GM21381 (cell line): ENCODE results near the gene PLEKHM1.

ENCODE experiments used
- ATAC-seq: cut with Tn5 transposase; IDR thresholded peaks from one replicate; pipeline ENCODE4 v1.9.1; 2021; ENCODE audit warnings: mild to moderate bottlenecking, moderate library complexity; ENCODE audit not compliant: unreplicated experiment

PLEKHM1 gene

DNA sequence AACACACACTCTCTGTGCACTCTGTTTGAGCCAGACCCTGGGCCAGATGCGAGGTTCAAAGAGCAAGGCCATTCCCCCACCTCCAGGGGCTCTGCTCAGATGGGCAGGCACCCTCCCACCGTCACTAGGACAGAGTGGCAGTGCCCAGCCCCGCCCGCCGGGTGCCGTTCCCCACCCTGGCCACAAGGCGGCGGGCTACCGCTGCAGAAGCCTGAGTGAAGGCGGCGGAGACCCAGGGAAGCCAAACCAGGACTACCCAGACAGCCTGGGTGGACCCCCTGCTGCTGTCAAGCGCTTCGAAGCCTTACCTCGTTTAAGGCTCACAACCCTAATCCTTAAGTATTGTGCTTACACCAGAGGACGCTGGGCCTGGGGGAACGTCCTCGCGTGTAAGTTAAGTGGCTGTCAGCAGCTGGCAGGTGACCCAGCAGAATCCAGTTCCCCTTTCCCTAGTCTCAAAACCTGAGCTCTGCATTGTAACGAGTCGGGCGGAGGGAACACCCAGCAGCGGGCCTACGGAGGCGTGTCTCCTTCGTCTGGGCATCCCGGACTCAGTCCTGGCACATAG lies 62.4 kb downstream of the PLEKHM1 start:
- ATAC-seq, result peak; percentile 38

DNA sequence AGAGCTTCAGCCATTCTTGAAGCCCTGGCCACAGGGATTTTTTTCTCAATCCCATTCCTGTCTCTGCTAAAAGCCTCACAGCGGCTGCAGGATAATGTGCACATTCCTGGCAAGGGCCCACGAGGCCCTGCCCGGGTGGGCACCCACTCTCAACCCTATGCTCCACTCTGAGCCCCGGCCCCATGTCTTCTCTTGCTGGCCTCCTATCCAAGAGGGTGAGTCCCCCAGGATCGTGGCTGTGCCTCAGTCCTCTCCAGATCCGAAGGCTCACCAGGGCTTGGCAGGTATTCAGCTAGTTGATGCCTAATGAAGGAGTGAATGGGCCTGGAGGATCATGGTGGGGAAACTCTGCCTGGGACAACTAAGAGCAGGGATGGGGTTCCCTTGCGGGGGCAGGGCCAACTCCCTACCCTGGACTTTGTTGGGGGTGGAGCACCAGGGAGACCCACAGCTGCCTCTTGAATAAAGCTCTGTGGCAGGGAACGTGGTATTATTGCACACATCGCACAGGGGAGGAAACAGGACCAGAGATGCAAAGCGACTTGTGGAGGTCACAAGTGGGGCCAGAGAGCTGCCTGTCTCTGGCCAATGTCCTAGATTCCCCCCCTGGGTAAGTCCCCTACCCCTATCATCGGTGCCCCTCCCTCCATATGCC lies 63.2 kb downstream of the PLEKHM1 start:
- ATAC-seq, result no peak

DNA sequence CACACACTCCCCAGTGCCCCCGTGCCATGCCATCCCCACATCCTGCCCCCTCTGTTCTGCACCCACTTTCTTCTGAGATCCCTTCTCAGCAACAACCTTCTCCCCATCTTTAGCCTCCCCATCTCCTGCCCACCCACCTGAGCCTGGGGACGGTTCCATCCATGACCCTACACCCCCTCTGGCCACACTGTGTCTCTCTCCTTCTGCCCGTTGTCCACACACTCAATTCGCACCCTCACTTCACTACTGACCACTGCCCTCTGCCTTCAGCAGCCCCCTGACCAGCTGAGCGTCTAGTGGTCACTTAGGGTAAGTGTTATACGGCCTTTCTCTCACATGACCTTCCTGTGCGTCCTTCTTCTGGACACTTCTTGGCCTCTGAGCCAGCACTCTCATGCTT lies 64.0 kb downstream of the PLEKHM1 start:
- ATAC-seq, result no peak

DNA sequence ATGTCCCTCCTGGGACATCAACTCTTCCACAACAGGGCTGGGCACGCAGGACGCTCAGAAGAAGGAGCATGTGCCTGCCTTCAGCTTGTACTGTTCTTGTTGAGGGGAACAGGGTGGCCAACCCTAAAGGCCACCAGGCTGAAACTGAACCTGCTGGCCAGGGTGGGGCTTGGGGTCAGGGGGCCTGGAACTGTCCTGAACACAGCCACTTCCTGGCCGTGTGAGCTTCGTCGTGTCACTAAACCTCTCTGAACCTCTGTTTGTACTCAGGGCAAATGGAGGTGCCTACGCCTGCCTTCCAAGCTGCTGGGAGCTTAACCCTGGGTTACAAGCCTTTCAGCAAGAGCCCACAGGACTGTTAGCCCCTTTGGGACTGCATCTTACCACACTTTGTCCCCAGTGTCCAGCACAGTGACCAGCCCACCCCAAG lies 64.5 kb downstream of the PLEKHM1 start:
- no peak for ATAC-seq

DNA sequence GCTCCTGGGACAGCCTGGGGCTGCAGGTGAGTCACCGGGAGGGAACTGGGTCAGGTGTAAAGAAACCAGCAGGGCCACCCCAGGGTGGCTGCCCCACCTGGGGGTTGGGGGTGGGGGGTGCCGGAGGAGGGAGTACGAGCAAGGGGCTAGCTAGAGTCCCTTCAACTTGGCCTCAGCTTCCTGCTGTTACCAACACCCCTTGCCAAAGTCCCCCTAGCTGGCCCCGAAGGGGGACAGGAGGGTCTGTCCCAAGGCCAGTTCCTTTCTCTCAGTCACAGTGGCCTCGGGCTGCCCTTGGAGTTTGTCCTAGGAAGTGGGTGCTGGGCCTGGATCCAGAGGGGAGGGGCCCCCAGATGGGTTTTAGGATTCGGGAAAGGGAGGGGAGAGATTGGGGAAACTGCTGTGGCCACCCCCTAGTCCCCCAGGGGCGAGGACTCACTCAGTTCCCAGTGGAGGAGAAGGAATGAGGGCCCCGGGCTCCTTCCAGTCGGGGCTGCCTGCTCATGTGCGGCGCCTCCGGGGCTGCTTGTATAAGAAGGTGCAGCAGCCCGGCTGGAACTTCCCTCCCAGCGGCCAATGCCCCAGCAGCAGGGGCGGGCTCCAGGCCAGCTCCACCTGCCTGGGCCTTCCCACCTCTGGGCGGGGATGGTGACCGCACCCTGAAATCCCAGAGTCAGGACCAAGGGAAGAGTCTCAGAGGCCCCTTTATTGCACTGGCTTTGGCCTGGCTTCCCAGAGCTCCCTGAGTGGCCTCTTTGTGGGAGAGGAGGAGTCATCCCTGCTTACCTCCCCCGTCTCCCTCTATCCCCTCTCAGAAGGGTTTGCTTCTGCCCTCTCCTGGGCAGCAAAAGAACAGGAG lies 65.2 kb downstream of the PLEKHM1 start:
- no peak for ATAC-seq

DNA sequence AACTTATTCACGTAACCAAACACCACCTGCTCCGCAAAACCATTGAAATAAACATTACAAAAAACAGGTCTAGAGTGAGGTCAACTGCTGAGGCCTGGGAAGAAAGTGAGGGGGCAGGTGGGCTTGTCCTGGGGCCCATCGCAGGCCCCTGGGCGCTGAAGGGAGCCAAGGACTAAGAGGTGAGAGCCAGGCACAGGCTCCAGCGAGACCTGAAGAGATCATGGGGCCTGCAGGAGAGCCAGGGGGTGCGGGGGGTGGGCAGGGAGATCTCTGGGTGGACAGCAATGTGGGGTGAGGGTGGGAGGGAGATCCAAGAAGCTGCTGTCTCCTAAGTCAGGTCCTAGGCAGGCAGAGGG lies 65.8 kb downstream of the PLEKHM1 start:
- no peak for ATAC-seq

DNA sequence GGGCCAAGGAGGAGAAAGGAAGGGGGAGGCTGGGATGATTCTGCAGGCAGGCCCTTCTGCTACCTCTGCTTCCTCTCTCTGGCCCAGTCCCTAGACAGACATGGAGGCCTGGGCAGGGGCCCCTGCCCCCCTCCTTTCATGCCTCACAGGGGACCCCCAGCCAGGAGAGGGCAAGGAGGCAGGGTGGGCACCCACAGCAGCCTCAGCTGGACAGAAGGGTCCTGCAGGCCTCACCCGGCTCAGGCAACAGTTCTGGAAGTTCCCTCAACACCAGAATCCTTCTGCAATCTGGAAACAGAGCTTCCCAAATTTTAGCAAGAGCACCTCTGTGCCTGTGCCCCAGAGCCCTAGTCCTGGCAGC lies 66.6 kb downstream of the PLEKHM1 start:
- ATAC-seq, result no peak

DNA sequence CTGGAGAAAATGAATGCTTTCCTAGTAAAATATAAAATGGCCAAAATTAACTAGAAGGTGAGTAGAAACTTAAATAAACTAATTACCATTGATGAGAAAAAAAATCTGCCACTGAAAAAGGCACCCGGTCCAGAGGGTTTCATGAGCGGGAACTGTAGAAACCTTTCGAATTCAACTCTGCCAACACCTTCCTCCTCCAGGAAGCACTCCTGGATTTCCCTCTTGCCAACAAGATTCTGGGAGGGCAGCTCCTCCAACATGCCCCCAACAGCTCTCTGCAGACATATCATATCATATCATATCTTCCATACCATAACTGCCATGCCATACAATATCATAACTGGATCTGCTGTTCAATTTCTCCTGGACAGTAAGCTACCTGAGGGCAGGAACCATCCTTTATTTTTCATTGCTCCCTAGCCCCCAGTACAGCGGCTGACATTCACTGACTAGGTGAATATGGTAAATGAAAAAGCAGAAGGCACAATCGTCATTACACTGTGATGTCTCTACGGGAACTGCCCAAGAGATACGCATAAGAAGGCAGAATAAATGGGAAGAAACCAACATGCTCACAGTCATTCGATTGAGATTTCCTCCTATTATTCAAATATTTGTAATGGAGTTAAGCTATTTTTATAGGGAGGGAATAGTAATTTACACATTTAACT lies 67.1 kb downstream of the PLEKHM1 start:
- ATAC-seq, result no peak

DNA sequence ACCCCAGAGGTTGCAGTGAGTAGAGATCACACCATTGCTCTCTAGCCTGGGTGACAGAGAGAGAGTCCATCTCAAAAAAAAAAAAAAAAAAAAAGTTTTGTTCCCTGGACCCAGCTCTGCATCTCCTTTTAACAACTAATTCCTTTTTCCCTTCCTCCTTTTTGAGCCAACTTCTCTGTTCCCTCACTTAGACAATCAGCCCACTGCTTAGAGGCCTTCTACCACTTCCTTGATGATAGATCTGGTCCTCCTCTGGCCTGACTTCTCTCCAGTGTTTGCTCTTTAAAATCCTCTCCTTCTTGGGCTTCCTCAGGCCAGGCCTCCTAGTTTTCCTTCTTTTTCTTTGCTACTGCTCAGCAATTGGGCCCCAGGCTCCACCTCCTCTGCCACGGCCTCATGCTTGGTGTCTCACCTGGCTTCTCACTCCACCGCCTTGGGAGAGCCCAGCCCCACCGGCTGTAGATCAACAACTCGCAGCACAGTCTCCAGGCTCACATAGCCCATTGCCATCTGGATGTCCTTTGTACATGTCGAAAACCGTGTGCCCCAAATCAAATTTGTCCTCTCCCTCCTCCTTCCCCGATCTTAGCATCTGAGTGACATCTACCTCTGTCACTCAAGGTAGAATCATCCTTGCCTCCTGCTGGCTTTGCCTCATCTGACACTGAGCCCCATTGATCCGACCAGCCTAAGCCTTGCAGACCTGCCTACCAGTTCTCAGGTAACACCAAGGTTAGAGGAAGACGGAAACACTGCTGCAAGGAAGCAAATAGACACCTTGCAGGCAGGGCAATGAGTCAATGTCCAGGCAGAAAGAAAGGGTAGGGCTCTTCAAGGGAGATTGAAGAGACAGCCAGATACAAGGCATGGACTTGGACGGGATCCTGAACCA lies 75.3 kb downstream of the PLEKHM1 start:
- ATAC-seq, result no peak

DNA sequence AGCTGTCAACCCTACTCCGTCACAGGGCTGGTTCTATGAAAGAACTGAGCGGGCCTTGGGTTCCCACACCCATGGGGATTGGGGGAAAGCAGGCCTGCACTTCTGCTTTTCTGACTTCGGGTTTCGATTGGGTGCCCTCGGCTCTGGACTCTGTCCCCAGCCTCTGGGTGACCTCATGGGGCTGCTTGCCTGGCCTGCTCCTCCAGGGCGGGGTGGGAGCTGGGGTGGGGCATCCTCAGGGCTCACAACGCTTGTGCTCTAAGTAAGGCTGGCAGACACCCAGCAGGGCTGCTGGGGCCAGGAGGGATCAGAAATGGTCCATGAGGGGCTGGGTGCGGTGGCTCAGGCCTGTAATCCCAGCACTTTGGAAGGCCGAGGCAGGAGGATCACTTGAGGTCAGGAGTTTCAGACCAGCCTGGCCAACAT lies 77.0 kb downstream of the PLEKHM1 start:
- ATAC-seq, result no peak

DNA sequence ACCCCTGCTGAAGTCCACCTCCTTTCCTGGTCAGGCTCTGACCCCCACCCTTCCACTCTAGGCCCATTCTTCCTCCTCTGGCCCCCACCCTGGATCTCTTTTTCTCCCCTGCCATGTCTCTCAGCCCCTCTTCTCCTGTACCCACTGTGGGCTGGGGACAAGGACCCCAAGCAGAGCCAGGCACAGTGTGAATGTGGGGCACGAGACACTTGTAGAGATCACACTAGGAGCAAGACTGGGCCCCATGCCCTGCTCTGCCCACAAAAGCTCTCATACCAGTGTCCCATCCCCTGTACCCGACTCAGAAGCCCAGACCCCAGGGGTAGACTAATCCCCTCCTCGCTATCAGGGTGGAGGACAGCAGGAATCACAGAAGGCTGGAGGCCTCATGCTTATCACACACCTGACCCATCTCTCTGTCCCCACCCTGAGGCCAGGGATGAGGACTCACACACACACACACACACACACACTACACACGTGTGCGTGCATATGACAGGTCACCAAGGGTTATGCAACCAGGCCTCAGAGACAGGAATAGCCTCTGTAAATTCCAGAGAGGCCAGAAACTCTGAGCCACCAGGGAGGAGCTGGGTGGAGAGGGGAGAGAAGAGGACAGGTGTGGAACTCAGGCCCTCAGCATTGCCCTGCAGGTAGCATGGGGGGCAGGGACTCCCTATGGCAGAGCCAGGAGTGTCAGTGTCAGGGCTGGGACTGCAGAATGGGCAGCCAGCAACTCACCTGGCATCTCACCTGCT lies 79.0 kb downstream of the PLEKHM1 start:
- no peak for ATAC-seq

DNA sequence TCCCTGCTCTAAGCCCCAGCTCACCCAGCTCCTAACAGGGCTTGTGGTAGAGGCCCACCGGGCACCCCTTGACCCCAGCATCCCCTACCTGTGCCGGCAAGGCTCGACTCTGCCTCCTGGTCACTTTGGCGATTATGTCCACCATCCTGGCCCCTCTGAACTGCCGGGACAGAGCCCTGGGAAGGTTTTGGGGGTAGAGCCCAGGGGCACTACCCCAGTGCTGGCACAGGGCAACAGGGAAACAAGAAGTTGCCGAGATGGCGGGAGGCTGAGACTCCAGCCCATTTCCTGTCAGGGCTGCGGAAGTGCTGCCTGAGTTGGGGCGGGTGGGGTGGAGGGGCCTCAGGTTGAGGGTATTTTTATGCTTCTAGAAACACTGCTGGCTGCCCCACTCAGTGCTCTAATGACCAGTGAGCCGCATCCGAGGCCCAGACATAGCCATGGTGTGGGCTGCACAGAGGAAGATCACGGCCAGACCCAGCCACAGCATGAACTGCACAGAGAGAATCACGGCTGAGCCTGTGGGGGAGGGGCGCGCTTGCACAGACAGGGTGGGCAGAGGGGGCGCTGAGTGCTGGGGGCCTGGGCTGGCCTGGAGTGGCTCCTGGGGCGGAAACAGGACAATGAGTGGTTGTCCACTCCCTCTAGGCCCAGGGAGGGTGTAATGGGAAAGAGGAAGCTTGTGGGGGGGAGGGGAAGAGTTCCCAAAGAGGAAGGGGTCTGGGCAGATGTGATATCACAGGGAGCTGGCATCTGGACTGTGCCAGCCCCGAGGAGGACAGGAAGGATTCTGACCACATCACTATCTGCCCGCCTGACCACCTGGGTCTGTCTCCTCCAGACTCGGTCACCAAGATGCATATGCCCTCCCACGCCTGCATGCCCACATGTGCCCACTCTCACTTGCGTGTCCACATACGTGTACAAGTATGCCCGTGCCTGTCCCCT lies 80.1 kb downstream of the PLEKHM1 start:
- ATAC-seq, result no peak

DNA sequence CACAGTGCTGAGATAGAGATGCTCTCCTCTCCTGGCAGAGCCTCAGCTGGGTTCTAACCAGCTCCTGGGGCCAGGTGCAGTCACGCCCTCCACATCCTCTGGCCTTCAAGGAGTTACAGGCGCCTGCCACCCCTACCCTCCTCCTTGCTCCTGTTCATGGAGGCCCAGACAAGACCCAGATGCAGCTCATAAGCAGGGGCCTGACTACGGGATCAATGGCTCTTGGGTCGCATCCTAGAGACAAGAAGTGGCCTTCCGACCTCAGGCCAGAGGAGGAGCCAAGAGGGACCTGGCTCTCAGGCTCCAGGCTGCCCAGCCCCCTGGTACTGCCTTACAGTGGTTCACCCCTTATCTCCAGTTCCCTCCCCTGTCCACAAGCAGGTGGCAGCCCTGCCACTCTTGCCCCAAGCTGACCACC lies 80.9 kb downstream of the PLEKHM1 start:
- no peak for ATAC-seq

DNA sequence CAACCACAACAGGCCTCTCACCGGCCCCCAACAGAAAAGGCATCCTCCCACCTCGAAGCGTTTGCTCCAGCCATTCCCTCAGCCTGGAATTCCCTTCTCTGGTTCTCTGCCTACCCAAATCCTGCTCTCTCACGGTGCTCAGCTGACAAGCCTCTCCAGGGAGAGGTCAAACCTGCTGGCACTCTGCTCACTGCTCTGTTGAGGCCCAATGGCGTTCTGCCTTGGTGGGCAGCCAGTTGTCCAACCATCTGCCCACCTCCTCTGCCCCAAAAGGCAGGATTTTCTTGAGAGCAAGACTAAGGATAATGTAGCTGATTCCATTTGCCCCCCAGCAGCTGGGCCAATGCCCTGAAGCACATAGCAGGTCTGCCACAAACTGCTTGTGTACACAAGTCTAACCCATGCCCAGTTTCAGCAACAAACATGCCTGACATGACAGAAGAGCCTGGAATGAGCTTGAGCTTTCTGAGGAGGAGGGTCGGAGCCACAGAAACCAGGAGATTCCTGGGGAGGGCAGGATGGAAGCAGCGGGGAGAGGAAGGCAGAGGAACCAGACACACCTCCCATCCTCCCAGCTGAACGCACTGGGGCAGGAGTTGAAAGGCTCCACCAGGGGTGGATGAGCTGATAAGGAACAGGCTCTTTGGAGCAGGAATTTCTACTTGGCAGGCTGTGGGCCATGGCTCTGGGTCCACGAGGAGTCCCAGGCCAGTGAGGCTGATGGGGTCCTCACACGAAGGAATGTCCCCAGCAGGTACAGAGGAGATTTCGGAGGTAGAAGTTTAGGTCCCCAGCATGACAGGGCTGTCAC lies 81.7 kb downstream of the PLEKHM1 start:
- ATAC-seq, result no peak

DNA sequence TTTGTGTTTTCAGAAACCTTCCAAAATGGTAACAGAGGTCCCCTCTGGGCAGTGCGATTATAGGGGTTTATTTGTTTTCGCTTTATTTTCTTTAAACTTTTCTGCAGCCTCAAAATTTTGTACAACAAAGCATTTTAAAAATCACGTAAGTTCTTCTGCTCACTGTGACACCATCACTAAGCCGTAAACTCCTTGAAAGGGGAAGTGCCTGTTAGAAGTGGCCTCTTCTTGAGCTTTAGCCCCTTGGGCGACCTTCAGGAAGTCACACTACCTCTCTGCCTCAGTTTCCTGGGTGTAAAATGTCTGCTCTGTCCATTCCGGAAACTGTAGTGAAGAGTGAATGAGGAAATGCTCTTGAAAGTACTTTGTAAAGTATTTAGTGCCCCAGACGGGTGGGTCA lies 84.4 kb downstream of the PLEKHM1 start:
- ATAC-seq, result no peak

DNA sequence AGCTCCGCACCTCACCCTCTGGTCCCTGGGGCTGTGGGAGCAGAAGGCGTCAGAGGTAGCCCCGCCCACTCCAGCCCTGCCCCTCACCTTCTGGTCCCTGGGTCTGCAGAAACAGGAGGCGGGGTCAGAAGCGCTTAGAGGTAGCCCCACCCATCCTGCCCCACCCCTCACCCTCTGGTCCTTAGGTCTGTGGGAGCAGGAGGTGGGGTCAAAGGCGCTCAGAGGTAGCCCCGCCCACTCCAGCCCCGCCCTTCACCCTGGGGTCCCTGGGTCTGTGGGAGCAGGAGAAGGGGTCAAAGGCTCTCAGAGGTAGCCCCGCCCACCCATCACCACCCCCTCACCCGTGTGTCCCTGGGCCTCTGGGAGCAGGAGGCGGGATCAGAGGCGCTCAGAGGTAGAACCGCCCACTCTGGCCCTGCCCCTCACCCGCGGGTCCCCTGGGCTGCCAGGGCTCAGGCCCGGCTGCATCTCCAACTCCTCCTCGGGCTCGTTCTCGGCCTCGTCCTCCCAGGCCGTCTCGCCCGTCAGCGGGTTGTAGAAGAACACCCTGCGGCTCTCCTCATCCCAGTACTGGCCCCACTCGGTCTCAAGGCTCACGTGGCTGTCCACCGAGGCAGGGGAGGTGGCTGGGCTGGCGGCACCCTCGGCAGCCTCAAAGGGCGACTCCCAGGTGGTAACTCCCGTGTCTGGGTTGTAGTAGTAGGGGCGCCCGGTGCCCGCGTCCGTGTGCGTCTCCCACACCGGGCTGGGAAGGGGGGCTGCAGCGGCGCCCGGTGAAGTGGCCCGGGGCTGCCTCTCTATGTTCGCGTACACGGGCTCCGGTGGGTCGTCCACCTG lies 85.1 kb downstream of the PLEKHM1 start:
- ATAC-seq, result no peak

DNA sequence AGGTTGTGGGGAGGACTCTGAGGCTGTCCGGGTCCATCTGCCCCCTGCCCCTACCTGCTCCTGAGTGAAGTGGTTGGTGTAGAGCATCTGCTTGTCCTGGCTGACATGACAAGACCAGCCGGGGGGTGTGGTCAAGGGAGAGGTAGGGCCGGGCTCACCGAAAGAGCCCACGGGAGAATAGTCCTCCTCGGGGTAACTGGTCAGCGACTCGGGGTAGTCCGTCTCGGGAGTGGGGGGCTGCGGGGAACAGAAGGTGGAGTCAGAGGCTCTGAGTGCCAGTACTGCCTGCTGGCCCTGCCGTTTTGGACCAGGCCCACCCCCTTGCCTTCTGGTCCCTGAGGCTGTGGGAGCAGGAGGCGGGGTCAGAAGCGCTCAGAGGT lies 85.7 kb downstream of the PLEKHM1 start:
- no peak for ATAC-seq
